Fibroblast of lung (primary cell): ENCODE results near the gene PRDX4.

Experiments
- EZH2 ChIP-seq: IDR thresholded peaks from 2 replicates; pipeline ENCODE4 v1.5.1; 2012; ENCODE audit warnings: low read length, control low read depth, mild to moderate bottlenecking; ENCODE audit errors: missing control alignments
- TF ChIP-seq, protein P1 (sequence below), 2 donors: IDR thresholded peaks in 1 of 2; conservative IDR thresholded peaks in 1 of 2; 1 replicate in 1 of 2; 2 replicates in 1 of 2; pipeline ENCODE4 v1.5.1; 2011 to 2012; ENCODE audit warnings: low read length in 2 of 2, control low read depth in 1 of 2, inconsistent platforms in 1 of 2, low read depth in 1 of 2, mild to moderate bottlenecking in 1 of 2

DNA sequence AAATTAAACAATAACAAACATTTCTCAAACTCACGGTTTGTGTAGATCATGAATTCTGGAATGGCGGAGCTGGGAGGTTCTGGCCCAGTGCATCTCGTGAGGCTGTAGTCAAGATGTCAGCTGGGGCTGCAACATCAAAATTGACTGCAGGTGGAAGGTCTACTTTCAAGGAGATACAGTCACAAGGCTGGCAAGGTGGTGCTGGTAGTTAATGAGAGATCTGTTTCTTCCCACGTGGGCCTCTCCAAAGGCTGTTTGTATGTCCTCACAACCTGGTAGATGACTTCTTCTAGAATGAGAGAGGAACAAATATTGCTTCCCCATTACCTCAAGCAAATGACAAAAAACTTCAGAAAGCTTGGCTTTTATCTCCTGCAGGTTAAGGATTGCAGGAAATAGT, 8.0 kb upstream of the PRDX4 start:
- TF ChIP-seq EZH2, result no peak
- TF ChIP-seq, protein P1, sequence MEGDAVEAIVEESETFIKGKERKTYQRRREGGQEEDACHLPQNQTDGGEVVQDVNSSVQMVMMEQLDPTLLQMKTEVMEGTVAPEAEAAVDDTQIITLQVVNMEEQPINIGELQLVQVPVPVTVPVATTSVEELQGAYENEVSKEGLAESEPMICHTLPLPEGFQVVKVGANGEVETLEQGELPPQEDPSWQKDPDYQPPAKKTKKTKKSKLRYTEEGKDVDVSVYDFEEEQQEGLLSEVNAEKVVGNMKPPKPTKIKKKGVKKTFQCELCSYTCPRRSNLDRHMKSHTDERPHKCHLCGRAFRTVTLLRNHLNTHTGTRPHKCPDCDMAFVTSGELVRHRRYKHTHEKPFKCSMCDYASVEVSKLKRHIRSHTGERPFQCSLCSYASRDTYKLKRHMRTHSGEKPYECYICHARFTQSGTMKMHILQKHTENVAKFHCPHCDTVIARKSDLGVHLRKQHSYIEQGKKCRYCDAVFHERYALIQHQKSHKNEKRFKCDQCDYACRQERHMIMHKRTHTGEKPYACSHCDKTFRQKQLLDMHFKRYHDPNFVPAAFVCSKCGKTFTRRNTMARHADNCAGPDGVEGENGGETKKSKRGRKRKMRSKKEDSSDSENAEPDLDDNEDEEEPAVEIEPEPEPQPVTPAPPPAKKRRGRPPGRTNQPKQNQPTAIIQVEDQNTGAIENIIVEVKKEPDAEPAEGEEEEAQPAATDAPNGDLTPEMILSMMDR (conservative IDR thresholded peaks at IDR 0.05 in 1 of 2, IDR thresholded peaks at IDR 0.05 in 1 of 2; ENCODE audit: low read depth in 1 of 2, low read length in 2 of 2), result no peak
